Heart right ventricle (tissue), 16 donors: Measurements from ENCODE around the gene DAPK1. TPM values are rescaled to one million over a fixed set of nuclear protein-coding genes. Genes with fewer than 3 reads are reported as not detected.

Source experiments
- ATAC-seq, 8 donors: fragments of 200-7000 bp; cut with Tn5 transposase; one replicate each; pipeline ENCODE4 v1.9.1; 2020; ENCODE audit warnings: mild to moderate bottlenecking in 8 of 8, moderate library complexity in 8 of 8, moderate number of reproducible peaks in 1 of 8
- DNase-seq, 2 donors: peaks; one replicate each; pipeline ENCODE4 v3.0.0-alpha.2; 2020
- H3K27ac ChIP-seq, 10 donors: fragments of 200-600 bp; sonication (generic) in 2 of 10; one replicate each; pipeline versions ENCODE4 v1.5.0 to v1.8.0; 2020 to 2022; ENCODE audit warnings: mild to moderate bottlenecking in 3 of 10
- H3K27me3 ChIP-seq, 7 donors: fragments of 200-600 bp; one replicate each; pipeline ENCODE4 v1.8.0; 2021 to 2022; ENCODE audit warnings: mild to moderate bottlenecking in 2 of 7
- H3K36me3 ChIP-seq, 9 donors: fragments of 200-600 bp; sonication (generic) in 1 of 9; one replicate each; pipeline versions ENCODE4 v1.5.0 to v1.8.0; 2020 to 2022; ENCODE audit warnings: mild to moderate bottlenecking in 2 of 9
- H3K4me1 ChIP-seq, 9 donors: fragments of 200-600 bp; sonication (generic) in 1 of 9; one replicate each; pipeline versions ENCODE4 v1.5.0 to v1.8.0; 2020 to 2022; ENCODE audit warnings: mild to moderate bottlenecking in 4 of 9
- H3K4me3 ChIP-seq, 10 donors: fragments of 200-600 bp; sonication (generic) in 2 of 10; one replicate each; pipeline versions ENCODE4 v1.5.0 to v1.8.0; 2020 to 2022; ENCODE audit warnings: mild to moderate bottlenecking in 7 of 10, moderate library complexity in 2 of 10
- H3K9me3 ChIP-seq, 11 donors: fragments of 200-600 bp in 10 of 11; sonication (generic) in 2 of 11; one replicate each; pipeline versions ENCODE4 v1.5.0 to v1.8.0; 2013 to 2022; ENCODE audit warnings: mild to moderate bottlenecking in 2 of 11, control low read depth in 1 of 11, moderate library complexity in 1 of 11
- CTCF ChIP-seq, 9 donors: fragments of 200-600 bp; sonication (generic) in 2 of 9; IDR thresholded peaks; one replicate each; pipeline versions ENCODE4 v1.5.0 to v1.8.0; 2021 to 2022; ENCODE audit warnings: antibody characterized with exemption in 9 of 9, mild to moderate bottlenecking in 5 of 9, moderate library complexity in 1 of 9
- WGBS, 2 donors: extraction: QIAGEN DNeasy Blood & Tissue Kit; methylation state at CpG; one replicate each; pipeline ENCODE4 v1.1.7; 2013; ENCODE audit warnings: inconsistent platforms in 1 of 2; 5-methylcytosine and 5-hydroxymethylcytosine counted together
- intact Hi-C, 10 donors: fragments of 100-400 bp; cut with DNase I; formaldehyde crosslinking; loops; one replicate each; pipeline versions ENCODE4 v1.11.1 to v1.14.2; 2022
- polyA plus RNA-seq, 2 donors: library from polyadenylated mRNA; stranded (reverse); fragments of 200-250 nt; gene quantifications; one replicate each; pipeline ENCODE4 v1.2.3, GENCODE V29; 2013
- total RNA-seq, 10 donors: library from RNA; stranded (reverse); fragmentation: NEBNext Ultra II Directional in 3 of 10; extraction: Animal tissue kit (Norgen Biotek cat#: 25700) in 3 of 10; gene quantifications; one replicate each; pipeline versions ENCODE4 v1.2.1 to v1.2.4, GENCODE V29; 2021 to 2023
- donor health status: Arrhythmogenic right ventricular cardiomyopathy.
- donor health status: ischemic (EF 13 %, LVEDD 7.1; RV severe dilation, severe dysfunction).
- donor health status: healthy with polysubstance abuse.
- donor health status: DM: no; HTN: yes; CAD: no.
- donor health status: DM: no; HTN: no; CAD: no.
- donor health status: ischemic (EF 25% LVEDD 6.9; RV normal size, moderate dysfunction).
- donor health status: ischemic (EF 25% LVEDD 5.7; RV mildly dilated, moderate dysfunction).
- donor health status: healthy.
- donor health status: DM: yes; HTN: yes; CAD: no.
- donor health status: Ischemic cardiomyopathy.
- donor health status: ischemic (EF 35%, LVEDD 5.7; RV mildly dilated, moderate dysfunction).
- donor health status: nonischemic (EF 11% LVEDD 7.7; RV severe dilation, severe dysfunction).
- donor health status: DM: yes; HTN: yes; CAD: no.
- donor health status: PGD.
- donor health status: ischemic (EF 29% LVEDD 5.4; RV normal size, mild dysfunction).
- donor health status: nonischemic (EF 23%, LVEDD 6.1; RV moderate dilation, normal function).

DAPK1 gene
- total and polyA plus RNA-seq, 12 donors, result 1.1 to 15.5 (median 4.2) TPM

GRCh38 chr9:87469793-87470465 is 27.7 kb upstream of the DAPK1 start:
- no peaks in the 10 kb centered on the region for H3K4me1 ChIP-seq
- no peaks in the 10 kb centered on the region for H3K9me3 ChIP-seq
- H3K4me3 ChIP-seq, result no peak overlapping the region
- no peak overlapping the region for H3K27ac ChIP-seq
- no peaks in the 10 kb centered on the region for H3K36me3 ChIP-seq
- ATAC-seq, result no peak
- 42 to 58% methylated on average over 3 of the region's 3 CpGs for WGBS, 2 donors
- no peak for TF ChIP-seq CTCF (IDR thresholded peaks at IDR 0.05)
- no peaks in the 10 kb centered on the region for H3K27me3 ChIP-seq
- DNase-seq, result no peak
- intact Hi-C loops, result no loop called here

GRCh38 chr9:87471746-87472145 is 25.9 kb upstream of the DAPK1 start:
- Histone ChIP-seq H3K27ac (no peak overlapping the region), H3K27me3 (no peaks in the 10 kb centered on the region), H3K36me3 (no peaks in the 10 kb centered on the region), H3K4me3 (no peak overlapping the region), H3K4me1 (no peaks in the 10 kb centered on the region), H3K9me3 (no peaks in the 10 kb centered on the region)
- TF ChIP-seq CTCF (IDR thresholded peaks at IDR 0.05), result no peak
- DNase-seq, result no peak
- ATAC-seq, result no peak
- intact Hi-C loops, result no loop called here
- WGBS, 2 donors, result 90 to 92% methylated on average over 2 of the region's 2 CpGs

GRCh38 chr9:87475463-87475862 is 22.2 kb upstream of the DAPK1 start:
- no peak overlapping the region for H3K27ac ChIP-seq
- no peak for TF ChIP-seq CTCF (IDR thresholded peaks at IDR 0.05)
- peaks cover 0 to 5% (median 0%) of the 10 kb centered on the region in 9 donors for H3K4me1 ChIP-seq
- intact Hi-C loops, result no loop called here
- H3K9me3 ChIP-seq, result no peaks in the 10 kb centered on the region
- H3K4me3 ChIP-seq, result no peak overlapping the region
- H3K36me3 ChIP-seq, result no peaks in the 10 kb centered on the region
- 55 to 61% methylated on average over 2 of the region's 2 CpGs for WGBS, 2 donors
- H3K27me3 ChIP-seq, result no peaks in the 10 kb centered on the region
- no peak for DNase-seq
- no peak for ATAC-seq

- no peak for DNase-seq
- 84 to 86% methylated on average over 7 of the region's 7 CpGs for WGBS, 2 donors
- H3K27ac ChIP-seq, result no peak overlapping the region
- intact Hi-C loops, result no loop called here
- TF ChIP-seq CTCF (IDR thresholded peaks at IDR 0.05), result no peak
- H3K27me3 ChIP-seq, result peaks cover 0 to 3% (median 0%) of the 10 kb centered on the region in 7 donors
- H3K4me3 ChIP-seq, result no peak overlapping the region
- no peak for ATAC-seq
- H3K36me3 ChIP-seq, result no peaks in the 10 kb centered on the region
- no peaks in the 10 kb centered on the region for H3K9me3 ChIP-seq
- peaks cover 0 to 5% (median 0%) of the 10 kb centered on the region in 9 donors for H3K4me1 ChIP-seq
These were observed 19.3 kb upstream of the DAPK1 start for GRCh38 chr9:87478226-87478992.
